ENCODE measurements around the gene GALNT9.

Gene GALNT9

GRCh38 chr12:132268674-132269073 lies 60.7 kb downstream of the GALNT9 start:
- TF ChIP-seq RARB (CRISPR knock-in tag; IDR thresholded peaks at IDR 0.05): no peak
- no peak for TF ChIP-seq ZFP30 (CRISPR knock-in tag; IDR thresholded peaks at IDR 0.05)
- TF ChIP-seq ISL1 (CRISPR knock-in tag; IDR thresholded peaks at IDR 0.05): no peak
- no peak for TF ChIP-seq TCF4 (CRISPR knock-in tag; IDR thresholded peaks at IDR 0.05; ENCODE audit: borderline replicate concordance)
- no peak for TF ChIP-seq CREB5 (CRISPR knock-in tag; IDR thresholded peaks at IDR 0.05; ENCODE audit: low read depth)
- no peak for TF ChIP-seq ZNF565 (CRISPR knock-in tag; conservative IDR thresholded peaks at IDR 0.05; ENCODE audit: low read depth)
- TF ChIP-seq PATZ1 (CRISPR knock-in tag; IDR thresholded peaks at IDR 0.05; ENCODE audit: borderline replicate concordance): no peak
- no peak for TF ChIP-seq ZNF8 (CRISPR knock-in tag; IDR thresholded peaks at IDR 0.05)
- no peak for TF ChIP-seq POU6F1 (CRISPR knock-in tag; IDR thresholded peaks at IDR 0.05; ENCODE audit: borderline replicate concordance, low read depth)
- TF ChIP-seq TOX (CRISPR knock-in tag; IDR thresholded peaks at IDR 0.05; ENCODE audit: borderline replicate concordance): no peak
- TF ChIP-seq PPARA (CRISPR knock-in tag; IDR thresholded peaks at IDR 0.05; ENCODE audit: borderline replicate concordance): no peak
- no peak for TF ChIP-seq ESRRG (CRISPR knock-in tag; IDR thresholded peaks at IDR 0.05)
- TF ChIP-seq OSR1 (CRISPR knock-in tag; IDR thresholded peaks at IDR 0.05): no peak
- TF ChIP-seq BACH2 (CRISPR knock-in tag; IDR thresholded peaks at IDR 0.05; ENCODE audit: borderline replicate concordance): no peak
- TF ChIP-seq ZFP3 (CRISPR knock-in tag; IDR thresholded peaks at IDR 0.05): no peak
- TF ChIP-seq CSDC2 (CRISPR knock-in tag; IDR thresholded peaks at IDR 0.05): no peak
- no peak for TF ChIP-seq CSRNP3 (CRISPR knock-in tag; IDR thresholded peaks at IDR 0.05)
- ATAC-seq: no peak

GRCh38 chr12:132267873-132268272 lies 61.5 kb downstream of the GALNT9 start:
- TF ChIP-seq ARNTL (CRISPR knock-in tag; IDR thresholded peaks at IDR 0.05; ENCODE audit: borderline replicate concordance, low read depth): no peak
- no peak for TF ChIP-seq ZC3H10 (CRISPR knock-in tag; IDR thresholded peaks at IDR 0.05)
- TF ChIP-seq TOX (CRISPR knock-in tag; IDR thresholded peaks at IDR 0.05; ENCODE audit: borderline replicate concordance): no peak
- no peak for TF ChIP-seq CSDC2 (CRISPR knock-in tag; IDR thresholded peaks at IDR 0.05)
- no peak for TF ChIP-seq ZNF70 (CRISPR knock-in tag; IDR thresholded peaks at IDR 0.05)
- no peak for TF ChIP-seq ISL1 (CRISPR knock-in tag; IDR thresholded peaks at IDR 0.05)
- no peak for TF ChIP-seq ZNF8 (CRISPR knock-in tag; IDR thresholded peaks at IDR 0.05)
- TF ChIP-seq CSRNP3 (CRISPR knock-in tag; IDR thresholded peaks at IDR 0.05): no peak
- TF ChIP-seq ESRRG (CRISPR knock-in tag; IDR thresholded peaks at IDR 0.05): no peak
- no peak for TF ChIP-seq GLIS3 (CRISPR knock-in tag; IDR thresholded peaks at IDR 0.05)
- TF ChIP-seq TSHZ2 (CRISPR knock-in tag; IDR thresholded peaks at IDR 0.05): no peak
- TF ChIP-seq BACH2 (CRISPR knock-in tag; IDR thresholded peaks at IDR 0.05; ENCODE audit: borderline replicate concordance): no peak
- TF ChIP-seq PATZ1 (CRISPR knock-in tag; IDR thresholded peaks at IDR 0.05; ENCODE audit: borderline replicate concordance): no peak
- TF ChIP-seq ZFP3 (CRISPR knock-in tag; IDR thresholded peaks at IDR 0.05): no peak
- no peak for TF ChIP-seq TCF4 (CRISPR knock-in tag; IDR thresholded peaks at IDR 0.05; ENCODE audit: borderline replicate concordance)
- TF ChIP-seq RARB (CRISPR knock-in tag; IDR thresholded peaks at IDR 0.05): no peak
- no peak for TF ChIP-seq OSR1 (CRISPR knock-in tag; IDR thresholded peaks at IDR 0.05)
- no peak for TF ChIP-seq POU6F1 (CRISPR knock-in tag; IDR thresholded peaks at IDR 0.05; ENCODE audit: borderline replicate concordance, low read depth)
- TF ChIP-seq CREB5 (CRISPR knock-in tag; IDR thresholded peaks at IDR 0.05; ENCODE audit: low read depth): no peak
- TF ChIP-seq PPARA (CRISPR knock-in tag; IDR thresholded peaks at IDR 0.05; ENCODE audit: borderline replicate concordance): no peak
- ATAC-seq: no peak
